NCI-H1930 (cell line): ENCODE results near the gene SLC43A2.

ENCODE experiments used
- DNase-seq, 2 experiments: peaks; one replicate each; lab custom pipeline; 2025; lab: John Stamatoyannopoulos, UW

Gene SLC43A2

GRCh38 chr17:1562176-1562643 lies 66.4 kb downstream of the SLC43A2 start:
- DNase-seq = no peak

GRCh38 chr17:1561420-1562175 lies 67.0 kb downstream of the SLC43A2 start:
- DNase-seq = peak in 1 of 2 experiments; percentile 32

- no peak for DNase-seq
These were observed 67.7 kb downstream of the SLC43A2 start for GRCh38 chr17:1560858-1561355.

- DNase-seq = no peak
These were observed 68.4 kb downstream of the SLC43A2 start for GRCh38 chr17:1560101-1560857.

GRCh38 chr17:1559047-1560043 lies 69.3 kb downstream of the SLC43A2 start:
- no peak for DNase-seq

- DNase-seq = no peak
These were observed 70.2 kb downstream of the SLC43A2 start for GRCh38 chr17:1558401-1558800.

GRCh38 chr17:1557355-1558095 lies 71.1 kb downstream of the SLC43A2 start:
- DNase-seq = no peak

GRCh38 chr17:1555651-1556471 lies 72.8 kb downstream of the SLC43A2 start:
- no peak for DNase-seq

- no peak for DNase-seq
These were observed 73.7 kb downstream of the SLC43A2 start for GRCh38 chr17:1554751-1555540.

- DNase-seq = no peak
These were observed 75.0 kb downstream of the SLC43A2 start for GRCh38 chr17:1553354-1554266.

- DNase-seq = no peak
These were observed 75.7 kb downstream of the SLC43A2 start for GRCh38 chr17:1552932-1553331.

- no peak for DNase-seq
These were observed 76.9 kb downstream of the SLC43A2 start for GRCh38 chr17:1551741-1552140.

GRCh38 chr17:1548032-1548431 lies 80.6 kb downstream of the SLC43A2 start:
- DNase-seq = no peak

- no peak for DNase-seq
These were observed 82.2 kb downstream of the SLC43A2 start for GRCh38 chr17:1546292-1546922.

GRCh38 chr17:1545618-1546017 lies 83.0 kb downstream of the SLC43A2 start:
- DNase-seq = no peak

GRCh38 chr17:1542316-1542715 lies 86.3 kb downstream of the SLC43A2 start:
- no peak for DNase-seq

GRCh38 chr17:1541367-1541904 lies 87.2 kb downstream of the SLC43A2 start:
- DNase-seq = no peak

GRCh38 chr17:1539811-1540210 lies 88.8 kb downstream of the SLC43A2 start:
- DNase-seq = no peak
